CD4-positive, alpha-beta T cell (primary cell): ENCODE results near the gene EPGN. TPM values are rescaled to one million over a fixed set of nuclear protein-coding genes. Genes with fewer than 3 reads are reported as not detected.

ENCODE experiments used
- ATAC-seq: fragments of 200-7000 bp; cut with Tn5 transposase; one replicate; pipeline ENCODE4 v1.10.0; 2022; ENCODE audit warnings: mild to moderate bottlenecking; ENCODE audit not compliant: poor library complexity
- CTCF ChIA-PET: fragments of 350-600 bp; sonication (Branson Sonifier 250); formaldehyde crosslinking; loops from one replicate; lab custom pipeline; 2021; ENCODE audit warnings: antibody characterized with exemption, inconsistent platforms; lab: Charles Lee
- POLR2A ChIA-PET: fragments of 350-600 bp; sonication (Branson Sonifier 250); formaldehyde crosslinking; loops from one replicate; lab custom pipeline; 2021; ENCODE audit warnings: antibody characterized with exemption, inconsistent platforms; lab: Charles Lee
- DNase-seq, 14 experiments: peaks; one replicate each; pipeline ENCODE4 v3.0.0-alpha.2; 2013 to 2020; ENCODE audit warnings: mixed read lengths in 2 of 14
- H3K27ac ChIP-seq, 2 donors: one replicate each; pipeline versions ENCODE4 v1.5.1 to v1.7.0; 2013; ENCODE audit warnings: low read length in 2 of 2, low read depth in 1 of 2, mild to moderate bottlenecking in 1 of 2
- H3K27me3 ChIP-seq, 2 experiments: 1 replicate in 1 of 2; 2 replicates in 1 of 2; pipeline versions ENCODE4 v1.6.1 to v1.7.0; 2013; ENCODE audit warnings: low read length in 2 of 2, control low read depth in 1 of 2, mild to moderate bottlenecking in 1 of 2, moderate library complexity in 1 of 2; ENCODE audit not compliant: insufficient read depth in 2 of 2, control insufficient read depth in 1 of 2
- H3K36me3 ChIP-seq: one replicate; pipeline ENCODE4 v1.6.1; 2013; ENCODE audit warnings: low read length, control low read depth; ENCODE audit not compliant: insufficient read depth
- H3K4me1 ChIP-seq: one replicate; pipeline ENCODE4 v1.6.1; 2013; ENCODE audit warnings: low read length, control low read depth; ENCODE audit not compliant: insufficient read depth
- H3K4me3 ChIP-seq: one replicate; pipeline ENCODE4 v1.5.1; 2013; ENCODE audit warnings: mild to moderate bottlenecking, low read length, moderate library complexity
- H3K9me3 ChIP-seq, 2 experiments: 1 replicate in 1 of 2; 2 replicates in 1 of 2; pipeline versions ENCODE4 v1.6.1 to v1.7.0; 2013; ENCODE audit warnings: low read length in 2 of 2, mild to moderate bottlenecking in 2 of 2, control low read depth in 1 of 2, moderate library complexity in 1 of 2; ENCODE audit not compliant: control insufficient read depth in 1 of 2, insufficient read depth in 1 of 2
- H3K27ac Mint-ChIP-seq: one replicate; pipeline ENCODE4 v1.8.0; 2020; ENCODE audit warnings: mixed read lengths
- H3K27me3 Mint-ChIP-seq: one replicate; pipeline ENCODE4 v1.8.0; 2021; ENCODE audit warnings: mixed read lengths
- H3K36me3 Mint-ChIP-seq: one replicate; pipeline ENCODE4 v1.8.0; 2021; ENCODE audit warnings: low read depth, mixed read lengths
- H3K4me1 Mint-ChIP-seq: one replicate; pipeline ENCODE4 v1.8.0; 2021; ENCODE audit warnings: low read depth, mixed read lengths
- H3K4me3 Mint-ChIP-seq: one replicate; pipeline ENCODE4 v1.8.0; 2020; ENCODE audit warnings: mild to moderate bottlenecking, mixed read lengths
- H3K9me3 Mint-ChIP-seq: one replicate; pipeline ENCODE4 v1.8.0; 2020; ENCODE audit warnings: mixed read lengths
- intact Hi-C, 2 experiments: fragments of 100-400 bp; cut with DNase I in 1 of 2; cut with micrococcal nuclease in 1 of 2; formaldehyde crosslinking; loops; one replicate each; pipeline versions ENCODE4 v1.15.1 to v1.9.0; 2023 to 2025; cut with DNase I, micrococcal nuclease
- total RNA-seq, 174 experiments: library from RNA in 2 of 174; stranded (reverse) in 2 of 174; gene quantifications; one replicate each; pipeline ENCODE4 v1.2.3 and lab custom pipeline; 2021 to 2026
- TF ChIP-seq, protein P1 (sequence below): fragments of 200-600 bp; IDR thresholded peaks from one replicate; pipeline ENCODE4 v1.8.0; 2022; ENCODE audit warnings: antibody characterized with exemption, mild to moderate bottlenecking

Gene EPGN
- total RNA-seq, 2 experiments from 2014 or later, result 3.7 to 5.9 TPM

DNA sequence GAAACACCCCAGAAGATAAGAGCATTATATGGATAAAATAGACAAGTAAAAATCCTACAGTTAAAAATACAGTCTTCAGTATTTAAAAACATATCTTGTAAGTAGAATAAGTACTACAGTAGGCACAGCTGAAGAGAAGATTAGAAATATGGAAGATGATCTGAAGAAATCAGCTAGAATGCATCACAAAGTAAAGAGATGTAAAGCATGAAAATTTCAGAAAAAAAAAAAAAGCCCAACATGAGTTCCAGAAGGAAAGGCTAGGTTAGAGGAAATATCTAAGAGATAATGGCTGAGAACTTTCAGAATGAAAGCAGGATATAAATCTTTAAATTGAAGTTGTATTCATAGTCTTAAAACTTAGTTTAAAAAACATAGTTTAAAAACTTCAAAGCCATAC, 21.0 kb downstream of the EPGN start:
- TF ChIP-seq, protein P1, sequence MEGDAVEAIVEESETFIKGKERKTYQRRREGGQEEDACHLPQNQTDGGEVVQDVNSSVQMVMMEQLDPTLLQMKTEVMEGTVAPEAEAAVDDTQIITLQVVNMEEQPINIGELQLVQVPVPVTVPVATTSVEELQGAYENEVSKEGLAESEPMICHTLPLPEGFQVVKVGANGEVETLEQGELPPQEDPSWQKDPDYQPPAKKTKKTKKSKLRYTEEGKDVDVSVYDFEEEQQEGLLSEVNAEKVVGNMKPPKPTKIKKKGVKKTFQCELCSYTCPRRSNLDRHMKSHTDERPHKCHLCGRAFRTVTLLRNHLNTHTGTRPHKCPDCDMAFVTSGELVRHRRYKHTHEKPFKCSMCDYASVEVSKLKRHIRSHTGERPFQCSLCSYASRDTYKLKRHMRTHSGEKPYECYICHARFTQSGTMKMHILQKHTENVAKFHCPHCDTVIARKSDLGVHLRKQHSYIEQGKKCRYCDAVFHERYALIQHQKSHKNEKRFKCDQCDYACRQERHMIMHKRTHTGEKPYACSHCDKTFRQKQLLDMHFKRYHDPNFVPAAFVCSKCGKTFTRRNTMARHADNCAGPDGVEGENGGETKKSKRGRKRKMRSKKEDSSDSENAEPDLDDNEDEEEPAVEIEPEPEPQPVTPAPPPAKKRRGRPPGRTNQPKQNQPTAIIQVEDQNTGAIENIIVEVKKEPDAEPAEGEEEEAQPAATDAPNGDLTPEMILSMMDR, result no peak
- Mint-ChIP-seq H3K27me3 (peaks cover 17% of the 10 kb centered on the region), H3K4me1 (no peaks in the 10 kb centered on the region), H3K27ac (no peak overlapping the region), H3K4me3 (no peak overlapping the region), H3K9me3 (no peaks in the 10 kb centered on the region), H3K36me3 (no peaks in the 10 kb centered on the region)
- ATAC-seq, result no peak
- Histone ChIP-seq H3K27me3 (peaks cover 0 to 4% of the 10 kb centered on the region in 2 experiments), H3K36me3 (no peaks in the 10 kb centered on the region), H3K4me1 (no peaks in the 10 kb centered on the region), H3K9me3 (peaks cover 0 to 4% of the 10 kb centered on the region in 2 experiments), H3K27ac (no peak overlapping the region), H3K4me3 (no peak overlapping the region)
- no peak for DNase-seq
- ChIA-PET CTCF (interaction anchor here (1.0 kb wide), 1 partner anchor 9 kb away, joined by 3 read pairs; no protein-coding TSS in a partner anchor), POLR2A (no interaction called here)
- intact Hi-C loops, result no loop called here

DNA sequence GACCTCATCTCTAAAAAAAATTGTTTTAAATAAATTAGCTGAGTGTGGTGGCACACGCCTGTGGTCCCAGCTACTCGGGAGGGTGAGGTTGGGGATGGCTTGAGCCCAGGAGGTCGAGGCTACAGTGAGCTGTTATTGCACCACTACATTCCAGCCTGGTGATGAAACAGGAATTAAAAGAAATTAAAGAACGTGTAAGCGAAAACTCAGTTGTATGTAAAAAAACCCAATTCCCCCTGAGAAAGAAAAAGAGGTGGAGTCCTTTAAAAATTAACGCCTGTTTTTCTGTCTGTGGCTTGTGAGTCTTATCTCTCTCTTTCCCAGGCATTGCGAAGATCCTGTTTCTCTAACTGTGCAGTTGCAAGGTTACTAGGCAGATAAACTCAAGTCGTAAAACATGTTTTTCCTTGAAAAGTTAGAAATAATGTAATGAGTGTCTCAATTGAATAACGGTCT, 22.1 kb downstream of the EPGN start:
- POLR2A ChIA-PET, result no interaction called here
- Mint-ChIP-seq H3K4me3 (no peak overlapping the region), H3K27ac (no peak overlapping the region), H3K36me3 (no peaks in the 10 kb centered on the region), H3K9me3 (no peaks in the 10 kb centered on the region), H3K27me3 (peaks cover 11% of the 10 kb centered on the region), H3K4me1 (no peaks in the 10 kb centered on the region)
- no peak for ATAC-seq
- Histone ChIP-seq H3K4me3 (no peak overlapping the region), H3K9me3 (peaks cover 0 to 4% of the 10 kb centered on the region in 2 experiments), H3K27me3 (no peaks in the 10 kb centered on the region), H3K4me1 (no peaks in the 10 kb centered on the region), H3K36me3 (no peaks in the 10 kb centered on the region), H3K27ac (no peak overlapping the region)
- TF ChIP-seq, protein P1, result no peak
- intact Hi-C loops, result no loop called here
- CTCF ChIA-PET, result no interaction called here
- no peak for DNase-seq

DNA sequence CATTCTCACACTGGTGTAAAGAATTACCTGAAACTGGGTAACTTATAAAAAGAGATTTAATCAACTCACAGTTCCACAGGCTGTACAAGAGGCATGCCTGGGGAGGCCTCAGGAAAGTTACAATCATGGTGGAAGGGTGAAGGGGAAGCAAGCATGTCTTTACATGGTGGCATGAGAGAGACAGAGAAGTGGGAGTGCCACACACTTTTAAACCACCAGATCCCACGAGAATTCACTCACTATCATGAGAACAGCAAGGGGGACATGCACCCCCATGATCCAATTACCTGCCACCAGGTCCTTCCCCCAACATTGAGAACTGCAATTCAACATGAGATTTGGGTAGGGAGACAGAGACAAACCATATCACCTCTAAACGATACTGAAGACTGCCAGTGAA, 23.0 kb downstream of the EPGN start:
- Mint-ChIP-seq H3K27ac (no peak overlapping the region), H3K4me1 (no peaks in the 10 kb centered on the region), H3K36me3 (no peaks in the 10 kb centered on the region), H3K9me3 (no peaks in the 10 kb centered on the region), H3K27me3 (peaks cover 11% of the 10 kb centered on the region), H3K4me3 (no peak overlapping the region)
- H3K9me3 ChIP-seq, result peaks cover 0 to 4% of the 10 kb centered on the region in 2 experiments
- intact Hi-C loops, result no loop called here
- no peak for DNase-seq
- ChIA-PET POLR2A (no interaction called here), CTCF (no interaction called here)
- no peaks in the 10 kb centered on the region for H3K27me3 ChIP-seq
- ATAC-seq, result no peak
- H3K27ac ChIP-seq, result no peak overlapping the region
- TF ChIP-seq, protein P1, result no peak
- H3K4me3 ChIP-seq, result no peak overlapping the region
- no peaks in the 10 kb centered on the region for H3K36me3 ChIP-seq
- no peaks in the 10 kb centered on the region for H3K4me1 ChIP-seq
